ENCODE measurements around the gene LRRC75A.

Gene LRRC75A

DNA sequence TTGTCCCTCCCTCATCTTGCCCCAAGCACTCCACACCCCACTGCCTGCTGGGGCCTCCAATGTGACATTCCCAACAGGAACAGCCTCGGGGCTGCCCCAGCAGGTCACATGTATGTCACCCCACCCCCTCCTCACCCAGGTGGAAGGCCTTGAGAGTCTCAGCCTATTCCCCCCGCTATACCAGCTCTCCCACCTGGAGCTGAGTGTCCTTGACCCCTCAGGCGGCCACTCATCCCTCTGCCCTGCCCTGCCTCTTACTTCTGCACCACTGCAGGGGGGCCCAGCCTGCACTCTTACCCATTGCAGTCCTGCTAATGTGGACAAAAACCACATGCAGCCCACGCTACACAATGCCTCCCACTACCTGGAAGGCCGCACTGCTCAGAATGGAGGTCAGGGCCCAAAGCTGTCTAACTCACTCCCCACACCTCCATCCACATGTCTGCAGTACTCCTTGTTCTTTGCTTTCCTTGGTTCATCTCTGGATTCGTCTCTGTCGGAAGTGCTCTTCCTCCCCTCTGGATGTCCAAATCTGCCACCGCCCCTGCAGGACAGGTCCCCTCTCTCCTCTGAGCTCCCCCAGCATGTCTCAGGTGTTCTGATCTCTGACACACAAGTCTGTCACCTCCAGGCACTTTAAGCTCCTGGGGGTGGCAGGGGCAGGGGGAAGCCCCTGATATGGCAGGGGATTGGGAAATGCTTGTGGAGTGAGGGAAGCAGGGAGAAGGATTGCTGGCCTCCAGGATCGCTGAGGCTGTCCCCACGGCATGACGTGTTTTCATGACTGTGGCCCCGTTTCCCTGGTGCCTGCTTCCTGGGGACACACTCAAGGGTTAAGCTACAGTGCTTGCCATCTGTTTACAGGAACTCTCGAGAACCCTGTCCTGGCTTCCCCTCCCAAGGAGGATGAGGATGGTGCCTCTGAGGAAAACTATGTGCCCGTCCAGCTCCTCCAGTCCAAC is 55.8 kb downstream of the LRRC75A start:
- no peak for DNase-seq

DNA sequence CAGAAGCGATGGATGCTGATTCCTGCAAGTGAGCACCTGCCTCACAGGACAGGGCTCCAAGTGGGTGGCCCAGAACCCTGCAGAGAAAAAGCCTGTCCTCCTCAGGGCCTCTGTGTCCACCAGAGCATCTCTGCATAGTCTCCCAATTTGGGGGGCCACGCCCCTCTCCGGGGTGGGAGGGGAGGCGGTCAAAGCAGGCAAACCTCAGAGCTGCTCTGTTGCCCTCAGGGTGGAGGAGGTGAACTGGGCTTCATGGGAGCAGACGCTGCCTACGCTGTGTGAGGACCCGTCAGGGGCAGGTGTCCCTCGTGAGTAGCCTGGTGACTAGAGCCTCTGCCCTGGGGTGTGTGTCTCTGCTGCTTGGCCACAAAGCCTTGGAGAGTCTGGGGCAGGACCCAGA is 57.3 kb downstream of the LRRC75A start:
- no peak for DNase-seq

DNA sequence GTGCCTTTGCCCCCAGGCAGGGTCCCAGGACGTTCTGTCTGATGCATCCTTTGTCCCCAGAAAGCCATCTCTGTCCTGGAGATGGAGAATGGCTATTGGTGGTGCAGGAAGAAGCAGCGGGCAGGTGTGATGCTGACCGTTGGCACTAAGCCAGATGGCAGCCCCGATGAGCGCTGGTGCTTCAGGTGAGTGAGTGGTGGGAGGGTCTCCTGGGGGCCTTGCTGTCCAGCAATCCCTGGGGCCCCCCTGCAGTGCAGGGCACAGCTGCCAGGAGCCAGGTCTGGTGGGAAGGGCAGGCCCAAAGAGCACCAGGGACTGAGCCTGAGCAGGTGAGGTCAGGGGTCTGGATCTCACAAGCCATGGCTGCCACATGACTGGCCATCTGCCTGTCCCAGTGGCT is 58.5 kb downstream of the LRRC75A start:
- DNase-seq = no peak

DNA sequence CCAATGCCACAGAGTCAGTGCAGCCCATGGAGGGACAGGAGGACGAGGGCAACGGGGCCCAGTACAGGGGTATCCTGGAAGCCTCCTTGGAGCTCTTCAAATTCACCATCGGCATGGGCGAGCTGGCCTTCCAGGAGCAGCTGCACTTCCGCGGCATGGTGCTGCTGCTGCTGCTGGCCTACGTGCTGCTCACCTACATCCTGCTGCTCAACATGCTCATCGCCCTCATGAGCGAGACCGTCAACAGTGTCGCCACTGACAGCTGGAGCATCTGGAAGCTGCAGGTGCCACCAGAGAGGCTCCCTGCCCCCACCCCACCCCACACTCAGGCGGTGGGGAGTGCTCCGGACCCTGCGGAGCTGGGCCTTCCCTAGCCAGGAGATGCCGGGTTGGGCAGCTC is 60.0 kb downstream of the LRRC75A start:
- no peak for DNase-seq

DNA sequence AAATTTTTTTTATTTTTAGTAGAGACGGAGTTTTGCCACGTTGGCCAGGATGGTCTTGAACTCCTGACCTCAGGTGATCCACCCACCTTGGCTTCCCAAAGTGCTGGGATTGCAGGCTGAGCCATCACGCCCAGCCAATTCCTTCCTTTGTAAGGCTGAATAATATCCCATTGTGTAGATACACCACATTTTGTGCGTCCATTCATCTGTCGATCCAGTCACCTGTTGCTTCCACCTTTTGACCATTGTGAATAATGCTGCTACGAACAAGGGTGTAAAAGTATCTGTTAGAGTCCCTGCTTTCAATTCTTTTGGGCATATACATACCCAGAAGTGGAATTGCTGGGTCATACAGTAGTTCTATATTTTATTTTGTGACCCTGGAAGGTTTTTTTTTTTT is 61.3 kb downstream of the LRRC75A start:
- no peak for DNase-seq

DNA sequence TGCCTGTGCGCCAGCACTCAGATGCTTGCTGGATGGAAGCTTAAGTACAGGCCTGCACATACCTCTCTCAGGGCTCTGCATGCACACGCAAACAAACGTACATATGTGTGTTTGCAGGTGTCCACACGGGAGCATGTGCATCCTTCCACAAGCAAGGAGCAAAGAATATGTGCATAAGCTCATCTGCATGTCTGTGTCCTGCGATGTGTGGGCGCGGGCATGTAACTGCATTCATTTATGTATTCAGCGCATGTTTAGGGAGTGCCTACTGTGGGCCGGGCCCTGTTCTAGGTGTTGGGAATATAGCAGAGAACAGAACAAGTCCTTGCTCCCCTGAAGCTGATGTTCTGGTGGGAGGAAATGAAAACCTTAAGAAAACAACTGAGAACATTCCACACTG is 62.9 kb downstream of the LRRC75A start:
- DNase-seq = no peak

DNA sequence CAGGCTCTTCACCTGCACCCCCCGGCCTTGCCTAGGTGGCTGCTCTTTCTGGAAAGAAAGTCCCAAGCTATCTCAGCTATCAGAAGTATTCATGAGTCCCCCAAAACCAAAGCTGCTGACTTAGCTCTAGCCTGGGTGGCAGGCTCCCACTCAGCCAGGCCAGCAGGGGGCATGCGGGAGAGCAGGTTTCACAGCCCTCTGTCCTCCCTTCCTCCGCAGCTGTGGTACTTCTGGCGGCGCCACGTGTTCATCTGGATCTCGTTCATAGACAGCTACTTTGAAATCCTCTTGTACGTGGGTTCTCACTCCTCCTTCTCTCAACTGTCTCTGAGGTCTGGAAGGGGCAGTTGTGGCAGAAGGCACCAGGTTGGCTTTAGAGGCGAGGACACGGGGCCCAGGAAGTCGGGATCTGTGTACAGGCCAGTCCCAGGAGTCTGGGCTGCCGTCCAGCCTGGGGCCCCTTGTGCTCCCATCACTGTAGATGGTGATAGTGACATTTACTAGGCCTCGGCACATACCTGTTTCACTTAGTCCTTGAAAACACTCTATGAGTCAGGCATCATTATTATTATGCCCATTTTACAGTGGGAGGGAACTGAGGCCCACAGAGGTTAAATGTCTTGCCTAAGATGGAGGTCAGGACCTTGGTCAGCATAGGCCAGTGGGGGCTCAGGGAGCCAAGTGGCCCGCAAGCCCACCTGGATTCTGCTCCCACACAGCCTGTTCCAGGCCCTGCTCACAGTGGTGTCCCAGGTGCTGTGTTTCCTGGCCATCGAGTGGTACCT is 63.7 kb downstream of the LRRC75A start:
- peak in 34 of 56 donors; percentile 11 to 70 (median 30) for DNase-seq

DNA sequence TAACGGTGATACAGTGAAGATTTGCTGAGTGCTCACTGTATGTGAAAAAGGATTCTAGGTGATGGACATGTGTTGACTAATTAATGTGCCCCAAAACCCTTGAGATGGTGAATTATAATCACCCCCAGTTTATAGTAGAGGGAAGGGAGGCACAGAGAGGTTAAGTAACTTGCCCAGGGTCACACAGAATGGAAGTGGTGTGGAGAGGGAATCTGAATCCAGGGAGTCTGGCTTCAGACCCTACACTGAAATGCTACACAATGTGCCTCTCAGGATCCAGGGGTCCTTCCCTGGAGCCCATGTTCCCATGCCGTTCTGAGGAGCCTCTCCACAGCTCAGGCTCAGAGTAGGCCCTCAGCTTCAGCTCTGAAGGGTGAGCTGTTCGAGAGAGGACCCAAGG is 65.0 kb downstream of the LRRC75A start:
- DNase-seq = no peak

DNA sequence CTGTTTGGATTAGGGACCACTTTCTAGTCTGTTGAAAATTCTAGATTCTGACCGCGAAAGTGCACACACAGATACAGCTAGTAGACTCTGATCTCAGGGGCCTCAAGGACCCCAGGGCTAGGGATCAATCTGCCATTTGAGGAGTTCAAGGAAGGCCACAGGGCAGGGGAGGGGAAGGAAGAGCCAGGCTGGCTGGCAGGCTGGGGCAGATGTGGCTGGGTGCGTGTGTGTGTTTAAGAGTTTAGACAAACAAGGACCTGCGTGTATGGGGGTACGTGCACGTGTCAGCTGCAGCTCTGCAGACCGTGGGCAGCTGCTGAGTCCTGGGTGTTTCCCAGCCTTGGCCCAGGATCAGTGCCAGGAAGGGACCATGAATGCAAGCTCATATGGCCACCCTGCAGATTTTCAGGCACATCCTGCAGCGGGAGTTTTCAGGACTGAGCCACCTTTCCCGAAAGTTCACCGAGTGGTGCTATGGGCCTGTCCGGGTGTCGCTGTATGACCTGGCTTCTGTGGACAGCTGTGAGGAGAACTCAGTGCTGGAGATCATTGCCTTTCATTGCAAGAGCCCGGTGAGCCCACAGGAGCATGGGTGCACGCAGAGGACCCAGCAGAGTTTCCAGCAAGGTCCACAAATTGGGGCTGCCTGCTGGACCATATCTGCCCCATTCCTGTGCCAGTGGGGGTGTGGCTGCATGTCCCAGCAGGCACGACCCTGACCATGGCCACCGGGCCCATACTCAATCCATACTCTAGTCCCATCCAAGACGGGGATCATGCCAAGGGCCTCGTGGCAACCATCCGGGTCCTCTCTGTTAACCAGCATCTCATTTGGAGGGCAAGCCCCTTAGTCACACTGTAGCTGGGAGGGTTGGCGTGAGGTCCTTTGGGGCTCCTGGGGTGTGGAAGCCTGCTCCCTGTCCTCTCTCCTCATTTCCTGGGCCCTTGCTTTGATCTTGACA is 66.0 kb downstream of the LRRC75A start:
- DNase-seq = no peak

DNA sequence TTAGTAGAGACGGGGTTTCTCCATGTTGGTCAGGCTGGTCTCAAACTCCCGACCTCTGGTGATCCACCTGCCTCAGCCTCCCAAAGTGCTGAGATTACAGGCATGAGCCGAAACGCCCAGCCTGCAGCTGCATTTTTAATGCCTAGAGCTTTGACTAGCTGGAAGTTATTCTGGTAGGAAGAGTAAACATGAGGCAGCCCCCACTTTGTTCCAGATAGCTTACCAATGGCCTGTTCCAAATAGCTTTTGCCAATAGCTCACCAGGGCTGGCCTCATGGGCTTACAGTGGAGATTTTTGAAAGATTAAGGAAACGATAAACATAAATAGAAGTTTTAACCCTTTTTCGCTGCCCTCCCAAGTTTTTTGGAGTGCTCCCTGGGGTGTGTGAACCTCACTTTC is 66.8 kb downstream of the LRRC75A start:
- no peak for DNase-seq

DNA sequence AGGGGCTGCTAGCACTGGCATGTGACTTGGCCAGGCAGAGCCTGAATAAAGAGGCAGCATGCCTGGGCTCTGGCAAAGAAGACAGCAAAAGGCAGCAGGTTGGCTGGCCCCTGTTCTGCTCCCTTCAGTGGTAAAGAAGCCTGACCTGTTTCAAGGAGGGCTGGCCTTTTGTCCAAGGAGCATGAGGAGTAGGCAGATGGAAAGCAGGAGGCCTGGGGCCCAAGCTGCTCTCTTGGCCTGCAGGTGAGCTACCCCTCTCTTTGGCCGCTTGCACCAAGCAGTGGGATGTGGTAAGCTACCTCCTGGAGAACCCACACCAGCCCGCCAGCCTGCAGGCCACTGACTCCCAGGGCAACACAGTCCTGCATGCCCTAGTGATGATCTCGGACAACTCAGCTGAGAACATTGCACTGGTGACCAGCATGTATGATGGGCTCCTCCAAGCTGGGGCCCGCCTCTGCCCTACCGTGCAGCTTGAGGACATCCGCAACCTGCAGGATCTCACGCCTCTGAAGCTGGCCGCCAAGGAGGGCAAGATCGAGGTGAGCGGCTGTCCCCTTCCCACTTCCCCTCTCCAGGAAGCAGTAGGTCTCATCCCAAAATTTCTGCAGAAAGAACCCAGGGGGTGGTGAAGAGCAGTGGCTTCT is 68.6 kb downstream of the LRRC75A start:
- no peak for DNase-seq

DNA sequence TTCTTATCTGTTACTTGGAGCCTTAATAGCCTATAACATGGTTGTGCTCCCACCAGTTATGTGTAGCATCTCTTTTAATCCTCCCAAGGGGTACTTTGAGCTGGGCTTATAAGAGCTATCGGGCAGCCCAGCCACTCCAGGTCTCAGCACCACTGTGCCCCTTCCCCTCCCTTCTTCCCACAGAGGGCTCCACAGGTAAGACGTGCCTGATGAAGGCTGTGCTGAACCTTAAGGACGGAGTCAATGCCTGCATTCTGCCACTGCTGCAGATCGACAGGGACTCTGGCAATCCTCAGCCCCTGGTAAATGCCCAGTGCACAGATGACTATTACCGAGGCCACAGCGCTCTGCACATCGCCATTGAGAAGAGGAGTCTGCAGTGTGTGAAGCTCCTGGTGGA is 69.6 kb downstream of the LRRC75A start:
- DNase-seq = no peak

DNA sequence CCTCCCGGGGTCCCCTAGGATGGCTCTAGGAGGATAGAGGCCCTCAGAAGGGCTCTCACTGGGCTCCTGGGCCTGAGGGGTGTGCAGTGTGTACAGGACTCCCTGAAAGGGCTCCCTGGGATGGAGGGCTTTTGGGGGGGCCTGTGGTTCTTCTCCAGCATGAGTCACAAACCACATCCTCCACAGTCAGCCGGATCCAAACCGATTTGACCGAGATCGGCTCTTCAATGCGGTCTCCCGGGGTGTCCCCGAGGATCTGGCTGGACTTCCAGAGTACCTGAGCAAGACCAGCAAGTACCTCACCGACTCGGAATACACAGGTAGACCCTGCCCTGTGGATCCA is 72.1 kb downstream of the LRRC75A start:
- DNase-seq = no peak

DNA sequence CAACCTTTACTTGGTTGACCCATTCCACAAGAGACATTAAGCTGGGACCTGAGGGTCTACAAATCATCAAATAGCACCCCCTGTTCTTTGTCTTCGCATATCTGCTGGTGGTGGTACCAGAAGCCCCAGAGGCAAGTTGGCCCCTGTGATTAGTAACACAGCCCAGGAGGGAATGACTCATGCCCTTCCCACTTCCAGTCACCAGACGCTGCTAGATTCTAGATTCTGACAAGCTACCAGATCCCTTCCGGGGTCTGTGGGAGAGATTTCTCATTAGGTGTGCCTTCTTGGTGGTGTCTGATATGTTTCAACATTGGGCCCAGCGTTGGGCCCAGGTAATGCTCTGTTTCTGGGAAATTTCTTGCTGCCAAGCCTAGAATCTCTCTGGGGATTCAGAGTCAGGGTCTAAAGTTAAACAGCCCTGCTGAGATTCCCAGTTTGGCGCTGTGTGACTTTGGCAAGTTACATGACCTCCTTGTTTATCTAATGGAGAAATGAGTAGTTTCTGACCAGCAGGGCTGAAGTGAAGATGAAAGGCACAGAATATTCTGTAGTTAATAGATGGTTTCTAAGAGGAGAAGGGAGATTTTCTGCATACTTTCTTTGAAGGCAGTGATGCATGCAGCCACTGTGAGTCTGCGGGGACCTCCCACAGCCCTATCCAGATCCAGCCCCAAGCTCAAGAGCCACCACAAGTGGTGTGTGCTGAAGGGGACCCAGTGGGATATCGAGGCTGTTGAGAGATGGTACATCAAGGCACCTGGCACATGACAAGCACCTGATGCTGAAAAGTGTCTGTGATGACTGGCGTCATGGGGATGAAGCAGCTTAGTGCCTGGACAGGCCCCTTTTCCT is 72.7 kb downstream of the LRRC75A start:
- peak in 9 of 56 donors; percentile 11 to 42 (median 25) for DNase-seq

DNA sequence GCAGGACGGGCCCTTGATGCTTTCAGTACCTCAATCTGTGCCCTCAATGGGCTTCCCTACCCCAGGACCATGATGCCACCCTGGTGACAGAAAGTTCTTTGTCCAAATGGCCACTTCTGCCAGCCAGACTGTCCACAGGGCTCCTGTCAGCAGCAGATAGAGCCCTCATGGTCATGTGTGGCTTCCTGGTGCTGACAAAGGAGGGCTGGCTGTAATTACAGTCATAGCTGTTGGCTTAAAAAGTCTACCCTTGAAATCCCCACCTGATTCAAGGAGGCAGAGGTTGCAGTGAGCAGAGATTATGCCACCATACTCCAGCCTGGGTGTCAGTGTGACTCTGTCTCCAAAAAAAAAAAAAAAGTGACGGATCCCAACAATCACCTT is 73.3 kb downstream of the LRRC75A start:
- no peak for DNase-seq

DNA sequence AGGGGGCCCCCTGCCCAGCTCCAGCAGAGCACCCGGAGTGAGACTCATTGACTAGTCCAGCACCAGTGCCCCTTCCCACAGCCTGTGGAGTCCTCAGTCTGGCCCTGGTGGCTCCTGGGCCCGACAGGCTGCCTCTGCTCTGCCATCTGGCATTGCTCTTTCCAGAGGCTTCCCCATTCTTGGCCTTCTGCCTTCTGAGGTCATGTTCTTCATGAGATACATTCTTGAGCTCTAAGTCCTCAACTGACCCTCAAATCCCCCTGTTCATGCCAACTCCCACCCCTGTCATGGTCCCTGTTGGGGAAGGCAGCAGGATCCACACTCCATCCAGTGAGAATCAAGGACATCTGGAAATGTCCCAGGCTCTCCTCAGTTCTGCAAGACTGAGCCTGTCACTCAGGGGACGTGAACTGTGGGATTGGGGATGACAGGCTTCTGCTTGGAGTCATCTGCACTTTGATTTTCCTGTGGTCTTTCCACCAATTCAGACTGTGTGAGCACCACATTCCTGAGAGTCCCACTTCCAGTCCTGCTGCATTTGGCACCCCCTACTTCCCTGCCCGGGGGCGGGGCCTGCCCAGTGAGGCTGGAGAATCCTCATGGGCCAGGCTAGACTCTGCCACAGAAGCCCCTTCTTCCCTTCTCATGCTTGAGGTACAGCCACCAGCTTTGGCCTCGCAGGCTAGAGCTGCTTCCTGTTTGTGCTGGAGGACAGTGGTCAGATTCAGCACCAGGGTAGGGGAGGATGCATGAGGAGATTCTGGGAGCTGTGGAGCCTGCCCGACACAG is 73.9 kb downstream of the LRRC75A start:
- DNase-seq = no peak

DNA sequence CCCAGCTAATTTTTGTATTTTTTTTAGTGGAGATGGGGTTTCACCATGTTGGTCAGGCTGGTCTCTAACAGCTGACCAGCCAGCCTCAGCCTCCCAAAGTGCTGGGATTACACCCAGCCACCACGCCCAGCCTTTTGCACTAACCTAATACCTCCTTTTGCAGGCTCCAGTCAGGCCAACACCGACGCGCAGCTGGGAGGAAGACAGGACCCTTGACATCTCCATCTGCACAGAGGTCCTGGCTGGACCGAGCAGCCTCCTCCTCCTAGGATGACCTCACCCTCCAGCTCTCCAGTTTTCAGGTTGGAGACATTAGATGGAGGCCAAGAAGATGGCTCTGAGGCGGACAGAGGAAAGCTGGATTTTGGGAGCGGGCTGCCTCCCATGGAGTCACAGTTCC is 74.6 kb downstream of the LRRC75A start:
- no peak for DNase-seq

DNA sequence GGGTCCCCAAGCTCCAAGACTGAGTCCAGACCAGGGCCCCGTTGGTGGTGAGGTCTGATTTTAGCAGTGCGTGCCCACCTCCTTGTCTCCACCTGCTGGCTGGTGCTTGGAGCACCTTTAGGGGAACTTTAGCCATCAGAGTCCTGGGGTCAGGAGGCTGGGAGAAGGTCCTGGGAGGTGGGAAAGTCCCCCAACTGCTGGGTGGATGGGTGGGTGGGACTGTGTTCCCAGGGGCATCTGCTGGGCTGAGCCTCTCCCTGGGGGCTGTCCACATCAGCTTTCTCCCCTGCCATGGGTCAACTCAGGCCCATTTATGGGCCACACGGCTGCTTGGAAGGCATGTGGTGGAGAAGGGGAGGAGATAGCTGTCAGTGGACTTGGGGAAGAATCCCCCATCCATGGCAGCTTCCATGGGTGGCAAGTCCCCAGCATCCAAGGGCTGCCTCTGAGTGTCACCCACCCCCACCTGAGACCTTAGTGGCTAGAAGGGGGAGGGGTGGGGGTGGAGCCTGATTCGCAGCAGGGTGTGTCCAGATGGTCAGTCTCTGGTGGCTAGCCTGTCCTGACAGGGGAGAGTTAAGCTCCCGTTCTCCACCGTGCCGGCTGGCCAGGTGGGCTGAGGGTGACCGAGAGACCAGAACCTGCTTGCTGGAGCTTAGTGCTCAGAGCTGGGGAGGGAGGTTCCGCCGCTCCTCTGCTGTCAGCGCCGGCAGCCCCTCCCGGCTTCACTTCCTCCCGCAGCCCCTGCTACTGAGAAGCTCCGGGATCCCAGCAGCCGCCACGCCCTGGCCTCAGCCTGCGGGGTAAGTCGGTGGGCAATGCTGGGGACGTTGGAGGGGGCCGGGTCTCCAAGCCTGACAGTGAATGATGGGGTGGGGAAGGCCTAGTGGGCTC is 76.7 kb downstream of the LRRC75A start, which contains the start of gene TRPV2:
Gene TRPV2 (plus strand): TSS at position 541 of the 894 bp plus-strand sequence. CDS start 2,098 bp downstream, outside the sequence.
- DNase-seq = no peak

Data from nucleus accumbens (tissue), 56 donors.